GM23338 (cell line): ENCODE data around the gene ILF2. TPM values are rescaled to one million over a fixed set of nuclear protein-coding genes. Genes with fewer than 3 reads are reported as not detected.

Source experiments
- ATAC-seq: fragments of 200-7000 bp; cut with Tn5 transposase; 3 replicates; pipeline ENCODE4 v1.9.1; 2020
- DNase-seq: peaks from one replicate; pipeline ENCODE4 v3.0.0-alpha.2; 2015; ENCODE audit warnings: low spot score
- H2AFZ ChIP-seq: fragments of 200-600 bp; sonication (generic); 2 replicates; pipeline ENCODE4 v1.8.0; 2016; ENCODE audit warnings: antibody characterized with exemption, mild to moderate bottlenecking, moderate library complexity
- H3F3A ChIP-seq: fragments of 200-600 bp; sonication (generic); replicated peaks from 2 replicates; pipeline ENCODE4 v1.8.0; 2017; ENCODE audit warnings: antibody characterized with exemption, mixed run types, low read depth
- H3K27ac ChIP-seq: fragments of 200-600 bp; sonication (generic); 2 replicates; pipeline ENCODE4 v1.6.1; 2016; ENCODE audit warnings: low read depth
- H3K27me3 ChIP-seq: fragments of 200-600 bp; sonication (generic); 2 replicates; pipeline ENCODE4 v1.8.0; 2016; ENCODE audit warnings: mild to moderate bottlenecking, mixed run types, moderate library complexity; ENCODE audit not compliant: insufficient read depth
- H3K36me3 ChIP-seq: fragments of 200-600 bp; sonication (generic); 2 replicates; pipeline ENCODE4 v1.8.0; 2016; ENCODE audit warnings: mild to moderate bottlenecking; ENCODE audit not compliant: insufficient read depth
- H3K4me1 ChIP-seq: fragments of 200-600 bp; sonication (generic); 2 replicates; pipeline ENCODE4 v1.8.0; 2016; ENCODE audit warnings: mild to moderate bottlenecking, moderate library complexity; ENCODE audit not compliant: insufficient read depth
- H3K4me2 ChIP-seq: fragments of 200-600 bp; sonication (generic); 2 replicates; pipeline ENCODE4 v1.7.1; 2017; ENCODE audit warnings: mixed run types
- H3K4me3 ChIP-seq: fragments of 200-600 bp; sonication (generic); 2 replicates; pipeline ENCODE4 v1.6.1; 2016; ENCODE audit warnings: mixed run types
- H3K79me2 ChIP-seq: fragments of 200-600 bp; sonication (generic); replicated peaks from 2 replicates; pipeline ENCODE4 v1.8.0; 2017; ENCODE audit warnings: mild to moderate bottlenecking; ENCODE audit not compliant: insufficient read depth
- H3K9me2 ChIP-seq: fragments of 200-600 bp; sonication (generic); 2 replicates; pipeline ENCODE4 v1.8.0; 2017; ENCODE audit not compliant: insufficient read depth
- H4K20me1 ChIP-seq: fragments of 200-600 bp; sonication (generic); replicated peaks from 2 replicates; pipeline ENCODE4 v1.8.0; 2017; ENCODE audit warnings: mild to moderate bottlenecking; ENCODE audit not compliant: insufficient read depth
- H3K27ac Mint-ChIP-seq: 2 replicates; pipeline ENCODE4 v1.8.0; 2020; ENCODE audit warnings: inconsistent platforms, mild to moderate bottlenecking, moderate library complexity, mixed read lengths
- H3K27me3 Mint-ChIP-seq: 3 replicates; pipeline ENCODE4 v1.8.0; 2022; ENCODE audit warnings: low read depth, mild to moderate bottlenecking, moderate library complexity, mixed read lengths, inconsistent platforms; ENCODE audit not compliant: insufficient read depth, poor library complexity
- H3K36me3 Mint-ChIP-seq: 3 replicates; pipeline ENCODE4 v1.8.0; 2021; ENCODE audit warnings: low read depth, mild to moderate bottlenecking, inconsistent platforms, moderate library complexity, mixed read lengths
- H3K4me1 Mint-ChIP-seq: 3 replicates; pipeline ENCODE4 v1.8.0; 2020; ENCODE audit warnings: mild to moderate bottlenecking, inconsistent platforms, mixed read lengths
- H3K4me3 Mint-ChIP-seq: 3 replicates; pipeline ENCODE4 v1.8.0; 2021; ENCODE audit warnings: moderate library complexity, mild to moderate bottlenecking, inconsistent platforms, mixed read lengths
- H3K9me3 Mint-ChIP-seq: 3 replicates; pipeline ENCODE4 v1.8.0; 2020; ENCODE audit warnings: moderate library complexity, mild to moderate bottlenecking, inconsistent platforms, mixed read lengths
- CREB1 ChIP-seq: fragments of 250-450 bp; sonication (Bioruptor Pico); IDR thresholded peaks from 2 replicates; pipeline ENCODE4 v1.5.0; 2020; ENCODE audit warnings: low read depth, mild to moderate bottlenecking, moderate library complexity
- ETS1 ChIP-seq: IDR thresholded peaks from 2 replicates; pipeline ENCODE4 v1.6.1; 2016; ENCODE audit warnings: antibody characterized with exemption
- EZH2phosphoT487 ChIP-seq: fragments of 200-600 bp; sonication (generic); IDR thresholded peaks from one replicate; pipeline ENCODE4 v1.8.1; 2018; ENCODE audit warnings: antibody characterized with exemption; ENCODE audit not compliant: unreplicated experiment
- JUNB ChIP-seq: IDR thresholded peaks from one replicate; pipeline ENCODE4 v1.6.1; 2016; ENCODE audit warnings: antibody characterized with exemption; ENCODE audit not compliant: unreplicated experiment
- POLR2AphosphoS5 ChIP-seq: IDR thresholded peaks from 2 replicates; pipeline ENCODE4 v1.6.1; 2016; ENCODE audit warnings: antibody characterized with exemption, low read depth
- REST ChIP-seq: IDR thresholded peaks from one replicate; pipeline ENCODE4 v1.6.1; 2018; ENCODE audit warnings: antibody characterized with exemption; ENCODE audit not compliant: unreplicated experiment
- ZNF114 ChIP-seq: fragments of 250-450 bp; sonication (Bioruptor Pico); IDR thresholded peaks from 2 replicates; pipeline ENCODE4 v1.5.0; 2020; ENCODE audit warnings: mild to moderate bottlenecking, moderate library complexity
- polyA plus RNA-seq: library from polyadenylated mRNA; unstranded; fragments of >200 nt; fragmentation: Nextera tagmentation; extraction: Ambion mirVana; gene quantifications from 2 replicates; pipeline ENCODE4 v1.2.1, GENCODE V29; 2016
- total RNA-seq: library from RNA; depleted of rRNA; stranded (reverse); fragments of >200 nt; shearing (Covaris generic); gene quantifications from 2 replicates; pipeline ENCODE4 v1.2.3, GENCODE V29; 2014

ILF2 gene
- total and polyA plus RNA-seq, 2 experiments from 2014 or later: 214 to 337 TPM

GRCh38 chr1:153663211-153663610 lies 7.6 kb downstream of the ILF2 start (continued):
- no peak for TF ChIP-seq ETS1
- TF ChIP-seq ZNF114 (CRISPR knock-in tag): no peak
- no peak for TF ChIP-seq REST
- no peak for TF ChIP-seq JUNB
- TF ChIP-seq EZH2phosphoT487: no peak

- no peaks in the 10 kb centered on the region; the same call in 2 of the 3 replicates for H3K9me3 Mint-ChIP-seq
- Histone ChIP-seq H3K4me2 (no peak overlapping the region), H3K27me3 (no peaks in the 10 kb centered on the region), H4K20me1 (peaks cover 20% of the 10 kb centered on the region), H2AFZ (no peak overlapping the region), H3K79me2 (peaks cover 13% of the 10 kb centered on the region), H3K27ac (no peak overlapping the region), H3F3A (peaks cover 68% of the 10 kb centered on the region), H3K36me3 (peaks cover 62% of the 10 kb centered on the region), H3K4me3 (no peak overlapping the region), H3K4me1 (peaks cover 8% of the 10 kb centered on the region), H3K9me2 (no peaks in the 10 kb centered on the region)
- DNase-seq (no peak), ATAC-seq (no peak)
- H3K36me3 Mint-ChIP-seq: peaks cover 73% of the 10 kb centered on the region
- H3K27me3 Mint-ChIP-seq: peaks cover 8% of the 10 kb centered on the region
- TF ChIP-seq JUNB (no peak), CREB1 (no peak), ETS1 (no peak), EZH2phosphoT487 (no peak), POLR2AphosphoS5 (0 out of 2 replicates have a peak, but pooled peaks have one; percentile 19), REST (no peak)
- H3K27ac Mint-ChIP-seq: no peak overlapping the region
- H3K4me1 Mint-ChIP-seq: peaks cover 7% of the 10 kb centered on the region
- H3K4me3 Mint-ChIP-seq: no peak overlapping the region
Measured at GRCh38 chr1:153662269-153662668, 8.5 kb downstream of the ILF2 start.
